ENCODE results near the gene MYLK4. TPM values are rescaled to one million over a fixed set of nuclear protein-coding genes. Genes with fewer than 3 reads are reported as not detected.

Gene MYLK4
- polyA plus RNA-seq, 3 donors, result 0.04 to 0.45 (median 0.08) TPM

DNA sequence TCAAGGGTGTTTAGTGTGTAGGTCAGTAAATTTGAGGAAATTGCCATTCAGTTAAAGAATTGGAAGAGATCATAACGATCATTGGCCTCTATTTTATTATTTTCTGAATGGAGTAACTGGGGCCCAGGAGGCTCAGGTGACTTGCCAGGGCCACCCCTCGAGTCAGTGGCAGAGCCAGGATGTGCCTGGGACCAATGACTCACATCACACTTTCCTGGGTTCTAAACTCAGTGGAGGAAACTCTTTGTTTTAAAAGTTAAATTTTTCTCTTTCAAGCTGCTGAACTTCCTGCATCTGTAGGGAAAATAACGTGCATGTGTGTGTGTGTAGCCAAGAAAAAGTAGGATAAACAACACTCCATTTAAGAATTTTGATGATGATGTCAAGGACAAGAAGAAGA lies 135.5 kb downstream of the MYLK4 start:
- intact Hi-C loops (cut with micrococcal nuclease), result no loop called here
- H3K36me3 Mint-ChIP-seq, result no peaks in the 10 kb centered on the region
- Histone ChIP-seq H4K20me1 (ENCODE audit: insufficient read depth, low read length) (no peaks in the 10 kb centered on the region), H3K9me3 (replicated peaks in 1 of 2; ENCODE audit: control insufficient read depth in 1 of 2, insufficient read depth in 1 of 2, low read length in 2 of 2) (no peaks in the 10 kb centered on the region), H3K27ac (ENCODE audit: low read depth in 1 of 2, low read length in 2 of 2) (no peak overlapping the region), H3K27me3 (ENCODE audit: control insufficient read depth in 2 of 2, insufficient read depth in 2 of 2, low read length in 2 of 2) (peaks cover 0 to 4% of the 10 kb centered on the region in 2 donors), H3K9ac (ENCODE audit: insufficient read depth, low read length, poor library complexity, severe bottlenecking) (no peak overlapping the region), H3K36me3 (replicated peaks in 1 of 2; ENCODE audit: control insufficient read depth in 1 of 2, insufficient read depth in 2 of 2, low read length in 2 of 2) (no peaks in the 10 kb centered on the region), H3K4me1 (ENCODE audit: control insufficient read depth in 1 of 2, insufficient read depth in 2 of 2, low read length in 2 of 2) (no peaks in the 10 kb centered on the region), H3K79me2 (ENCODE audit: insufficient read depth, low read length) (no peaks in the 10 kb centered on the region), H2AFZ (ENCODE audit: insufficient read depth, low read depth, low read length, poor library complexity, severe bottlenecking) (no peak overlapping the region), H3K4me3 (replicated peaks in 1 of 3; ENCODE audit: low read depth in 2 of 3, low read length in 3 of 3) (no peak overlapping the region), H3K4me2 (replicated peaks; ENCODE audit: extremely low read depth, low read length, poor library complexity, severe bottlenecking) (no peak overlapping the region)
- H3K4me1 Mint-ChIP-seq, result no peaks in the 10 kb centered on the region
- WGBS (ENCODE audit: insufficient coverage), result 63% methylated on average over 2 of the region's 3 CpGs
- peaks cover 3 to 10% (median 9%) of the 10 kb centered on the region in 3 donors for H3K27me3 Mint-ChIP-seq (ENCODE audit: low read depth in 3 of 3)
- no peak overlapping the region for H3K4me3 Mint-ChIP-seq
- H3K27ac Mint-ChIP-seq, result no peak overlapping the region
- peaks cover 2 to 5% (median 4%) of the 10 kb centered on the region in 7 donors for H3K9me3 Mint-ChIP-seq
- TF ChIP-seq CTCF (IDR thresholded peaks at IDR 0.05), result no peak
- no peak for DNase-seq

GRCh38 chr6:2614846-2615245 lies 135.9 kb downstream of the MYLK4 start:
- no peak overlapping the region for H3K27ac ChIP-seq (ENCODE audit: low read depth in 1 of 2, low read length in 2 of 2)

More at GRCh38 chr6:2614846-2615245, 135.9 kb downstream of the MYLK4 start:
- WGBS (ENCODE audit: insufficient coverage), result 73% methylated on average over 4 of the region's 5 CpGs
- Histone ChIP-seq H4K20me1 (ENCODE audit: insufficient read depth, low read length) (no peaks in the 10 kb centered on the region), H3K4me2 (replicated peaks; ENCODE audit: extremely low read depth, low read length, poor library complexity, severe bottlenecking) (no peak overlapping the region), H3K9ac (ENCODE audit: insufficient read depth, low read length, poor library complexity, severe bottlenecking) (no peak overlapping the region), H3K9me3 (replicated peaks in 1 of 2; ENCODE audit: control insufficient read depth in 1 of 2, insufficient read depth in 1 of 2, low read length in 2 of 2) (no peaks in the 10 kb centered on the region), H3K27me3 (ENCODE audit: control insufficient read depth in 2 of 2, insufficient read depth in 2 of 2, low read length in 2 of 2) (peaks cover 0 to 4% of the 10 kb centered on the region in 2 donors), H2AFZ (ENCODE audit: insufficient read depth, low read depth, low read length, poor library complexity, severe bottlenecking) (no peak overlapping the region), H3K79me2 (ENCODE audit: insufficient read depth, low read length) (no peaks in the 10 kb centered on the region), H3K36me3 (replicated peaks in 1 of 2; ENCODE audit: control insufficient read depth in 1 of 2, insufficient read depth in 2 of 2, low read length in 2 of 2) (no peaks in the 10 kb centered on the region), H3K4me3 (replicated peaks in 1 of 3; ENCODE audit: low read depth in 2 of 3, low read length in 3 of 3) (no peak overlapping the region), H3K4me1 (ENCODE audit: control insufficient read depth in 1 of 2, insufficient read depth in 2 of 2, low read length in 2 of 2) (no peaks in the 10 kb centered on the region)
- Mint-ChIP-seq H3K9me3 (peaks cover 2 to 5% (median 4%) of the 10 kb centered on the region in 7 donors), H3K4me3 (no peak overlapping the region), H3K27ac (no peak overlapping the region), H3K27me3 (ENCODE audit: low read depth in 3 of 3) (peaks cover 3 to 10% (median 9%) of the 10 kb centered on the region in 3 donors), H3K36me3 (no peaks in the 10 kb centered on the region), H3K4me1 (no peaks in the 10 kb centered on the region)
- no peak for DNase-seq
- intact Hi-C loops (cut with micrococcal nuclease), result no loop called here
- TF ChIP-seq CTCF (IDR thresholded peaks at IDR 0.05), result no peak
